H1 (cell line): ENCODE measurements around the gene CASZ1. TPM values are rescaled to one million over a fixed set of nuclear protein-coding genes. Genes with fewer than 3 reads are reported as not detected.
A peak's percentile ranks its signal among the peaks of the same experiment; 100 is the strongest.

Experiments
- CTCF ChIA-PET: fragments of 300-600 bp; sonication (Branson Sonifier 250); formaldehyde crosslinking; loops from one replicate; lab custom pipeline; 2021; ENCODE audit not compliant: partially characterized antibody; lab: Charles Lee
- POLR2A ChIA-PET: fragments of 300-600 bp; sonication (Branson Sonifier 250); formaldehyde crosslinking; loops from one replicate; lab custom pipeline; 2021; ENCODE audit warnings: inconsistent platforms; ENCODE audit not compliant: partially characterized antibody; lab: Charles Lee
- DNase-seq, 2 experiments: peaks; one replicate each; pipeline versions ENCODE4 v3.0.0 to v3.0.0-alpha.2; 2010 to 2022; ENCODE audit warnings: low spot score in 2 of 2, low read depth in 1 of 2, mixed read lengths in 1 of 2
- FAIRE-seq: peaks from 2 replicates; lab custom pipeline; 2011; peaks lifted over from hg19 to GRCh38; lab: Jason Lieb, UNC
- H2AFZ ChIP-seq: 2 replicates; pipeline ENCODE4 v1.8.1; 2012; ENCODE audit warnings: low read length, inconsistent platforms
- H2AK5ac ChIP-seq: 2 replicates; pipeline ENCODE4 v1.6.1; 2013; ENCODE audit warnings: low read depth, low read length
- H2BK120ac ChIP-seq: replicated peaks from 2 replicates; pipeline ENCODE3; 2013; ENCODE audit warnings: low read depth, low read length, inconsistent platforms
- H2BK12ac ChIP-seq: 2 replicates; pipeline ENCODE4 v1.6.1; 2013; ENCODE audit warnings: low read depth, low read length
- H2BK15ac ChIP-seq: 2 replicates; pipeline ENCODE4 v1.6.1; 2013; ENCODE audit warnings: low read length
- H2BK20ac ChIP-seq: 2 replicates; pipeline ENCODE4 v1.6.1; 2013; ENCODE audit warnings: low read length
- H2BK5ac ChIP-seq: 2 replicates; pipeline ENCODE4 v1.6.1; 2013; ENCODE audit warnings: low read depth, low read length
- H3K14ac ChIP-seq: 2 replicates; pipeline ENCODE4 v1.6.1; 2013; ENCODE audit warnings: inconsistent platforms; ENCODE audit not compliant: insufficient read length
- H3K18ac ChIP-seq: 2 replicates; pipeline ENCODE4 v1.6.1; 2013; ENCODE audit warnings: low read length; ENCODE audit errors: extremely low read depth
- H3K23ac ChIP-seq: 2 replicates; pipeline ENCODE4 v1.6.1; 2013; ENCODE audit warnings: inconsistent platforms; ENCODE audit not compliant: insufficient read length
- H3K23me2 ChIP-seq: 2 replicates; pipeline ENCODE4 v1.6.1; 2013; ENCODE audit warnings: low read depth, low read length
- H3K27ac ChIP-seq: 2 replicates; pipeline ENCODE4 v1.6.1; 2011; ENCODE audit warnings: low read depth, low read length, inconsistent platforms
- H3K27me3 ChIP-seq, 4 experiments: replicated peaks in 1 of 4; 1 replicate in 1 of 4; 2 replicates in 3 of 4; pipeline versions ENCODE4 v1.6.1 to v1.8.1; 2011 to 2013; ENCODE audit warnings: low read length in 3 of 4, mild to moderate bottlenecking in 3 of 4, inconsistent platforms in 2 of 4, mixed read lengths in 2 of 4, moderate library complexity in 1 of 4; ENCODE audit not compliant: control insufficient read depth in 3 of 4, insufficient read depth in 3 of 4; ENCODE audit errors: extremely low read depth in 1 of 4
- H3K36me3 ChIP-seq, 4 experiments: 2 replicates each; pipeline versions ENCODE4 v1.6.1 to v1.8.1; 2011 to 2013; ENCODE audit warnings: mild to moderate bottlenecking in 4 of 4, low read length in 3 of 4, moderate library complexity in 2 of 4, control low read depth in 1 of 4, inconsistent platforms in 1 of 4; ENCODE audit not compliant: insufficient read depth in 4 of 4, control insufficient read depth in 2 of 4
- H3K4ac ChIP-seq: replicated peaks from 2 replicates; pipeline ENCODE3; 2013; ENCODE audit warnings: low read length, low read depth, mixed read lengths, inconsistent platforms; ENCODE audit not compliant: insufficient read length
- H3K4me1 ChIP-seq, 4 experiments: replicated peaks in 1 of 4; 1 replicate in 1 of 4; 2 replicates in 3 of 4; pipeline versions ENCODE4 v1.6.1 to v1.8.1; 2011 to 2013; ENCODE audit warnings: low read length in 3 of 4, inconsistent platforms in 2 of 4, mixed read lengths in 1 of 4; ENCODE audit not compliant: insufficient read depth in 4 of 4, control insufficient read depth in 3 of 4
- H3K4me2 ChIP-seq, 2 experiments: 2 replicates each; pipeline versions ENCODE4 v1.6.1 to v1.8.1; 2011 to 2013; ENCODE audit warnings: low read depth in 2 of 2, low read length in 2 of 2, control low read depth in 1 of 2, inconsistent platforms in 1 of 2, mild to moderate bottlenecking in 1 of 2; ENCODE audit not compliant: insufficient read depth in 1 of 2
- H3K4me3 ChIP-seq, 4 experiments: fragments of 200-600, 300-600 bp in 1 of 4; sonication (generic), shearing (Covaris generic), sonication (Bioruptor Twin) in 1 of 4; 2 replicates each; pipeline versions ENCODE4 v1.5.1 to v1.8.1; 2011 to 2016; ENCODE audit warnings: low read length in 4 of 4, low read depth in 3 of 4, control low read depth in 2 of 4, inconsistent platforms in 2 of 4, mild to moderate bottlenecking in 2 of 4, mixed read lengths in 1 of 4, moderate library complexity in 1 of 4; ENCODE audit not compliant: insufficient read depth in 2 of 4; ENCODE audit errors: extremely low read depth in 1 of 4
- H3K56ac ChIP-seq: replicated peaks from 2 replicates; pipeline ENCODE3; 2013; ENCODE audit warnings: low read depth, mild to moderate bottlenecking, mixed read lengths, low read length, inconsistent platforms; ENCODE audit not compliant: insufficient read length
- H3K79me1 ChIP-seq: 2 replicates; pipeline ENCODE4 v1.6.1; 2013; ENCODE audit warnings: low read depth, low read length, control low read depth
- H3K79me2 ChIP-seq, 2 experiments: 2 replicates each; pipeline versions ENCODE4 v1.6.1 to v1.8.1; 2012 to 2013; ENCODE audit warnings: low read length in 2 of 2, mild to moderate bottlenecking in 2 of 2, inconsistent platforms in 1 of 2; ENCODE audit not compliant: insufficient read depth in 2 of 2, control insufficient read depth in 1 of 2
- H3K9ac ChIP-seq, 4 experiments: replicated peaks in 1 of 4; 1 replicate in 1 of 4; 2 replicates in 3 of 4; pipeline versions ENCODE4 v1.6.1 to v1.8.1; 2011 to 2013; ENCODE audit warnings: low read depth in 3 of 4, low read length in 3 of 4, control low read depth in 2 of 4, mild to moderate bottlenecking in 2 of 4, moderate library complexity in 2 of 4, inconsistent platforms in 1 of 4; ENCODE audit errors: extremely low read depth in 1 of 4
- H3K9me3 ChIP-seq, 2 experiments: 2 replicates each; pipeline versions ENCODE4 v1.6.1 to v1.8.1; 2012 to 2013; ENCODE audit warnings: mild to moderate bottlenecking in 2 of 2, moderate library complexity in 2 of 2, control low read depth in 1 of 2, inconsistent platforms in 1 of 2, low read depth in 1 of 2, low read length in 1 of 2, mixed read lengths in 1 of 2; ENCODE audit not compliant: insufficient read depth in 2 of 2
- H4K20me1 ChIP-seq, 2 experiments: replicated peaks in 1 of 2; 2 replicates each; pipeline versions ENCODE3 to v1.8.1; 2011 to 2013; ENCODE audit warnings: inconsistent platforms in 2 of 2, low read length in 2 of 2, mild to moderate bottlenecking in 1 of 2; ENCODE audit not compliant: insufficient read depth in 2 of 2, control insufficient read depth in 1 of 2
- H4K5ac ChIP-seq: 2 replicates; pipeline ENCODE4 v1.6.1; 2013; ENCODE audit warnings: low read length, low read depth, mixed read lengths, inconsistent platforms; ENCODE audit not compliant: insufficient read length
- H4K8ac ChIP-seq: 2 replicates; pipeline ENCODE4 v1.8.0; 2013; ENCODE audit warnings: mild to moderate bottlenecking, moderate library complexity, low read length, inconsistent platforms; ENCODE audit not compliant: insufficient read depth; ENCODE audit errors: extremely low read depth
- H4K91ac ChIP-seq: replicated peaks from 2 replicates; pipeline ENCODE3; 2013; ENCODE audit warnings: low read length, mixed read lengths, inconsistent platforms; ENCODE audit not compliant: insufficient read length
- GABPA ChIP-seq: IDR thresholded peaks from 2 replicates; pipeline ENCODE4 v1.6.1; 2011; ENCODE audit warnings: mild to moderate bottlenecking, low read length, moderate library complexity, borderline replicate concordance; ENCODE audit not compliant: insufficient read depth
- KDM4A ChIP-seq: IDR thresholded peaks from one replicate; pipeline ENCODE4 v1.7.1; 2012; ENCODE audit warnings: low read depth, mild to moderate bottlenecking, moderate library complexity, low read length, inconsistent platforms; ENCODE audit not compliant: severe bottlenecking
- RNF2 ChIP-seq: fragments of 200-900, 300-1000 bp; sonication (generic); IDR thresholded peaks from 2 replicates; pipeline ENCODE4 v1.7.1; 2016; ENCODE audit warnings: borderline replicate concordance, low read depth, mild to moderate bottlenecking, antibody characterized with exemption, low read length; ENCODE audit not compliant: poor library complexity, severe bottlenecking; ENCODE audit errors: missing control alignments
- SUZ12 ChIP-seq: fragments of 200-600 bp; sonication (generic); IDR thresholded peaks from 2 replicates; pipeline ENCODE4 v1.6.1; 2012; ENCODE audit warnings: mild to moderate bottlenecking, inconsistent platforms, low read length, moderate library complexity, mixed read lengths
- WGBS, 2 experiments: shearing (Covaris generic) in 1 of 2; methylation state at CpG; one replicate each; pipeline versions ENCODE4 v1.1.6 to v1.1.7; 2013 to 2015; ENCODE audit warnings: low lambda C conversion rate in 2 of 2, mixed read lengths in 2 of 2, inconsistent platforms in 1 of 2, low coverage in 1 of 2, missing lambda C conversion rate in 1 of 2; ENCODE audit not compliant: insufficient replicate concordance in 2 of 2, insufficient coverage in 1 of 2, insufficient read length in 1 of 2; ENCODE audit errors: extremely low coverage in 1 of 2, missing lambda C conversion rate in 1 of 2; 5-methylcytosine and 5-hydroxymethylcytosine counted together
- polyA plus RNA-seq, 7 experiments: library from polyadenylated mRNA; depleted of rRNA in 3 of 7; stranded (reverse) in 5 of 7; unstranded in 2 of 7; fragments of >200 nt in 5 of 7; fragments of 200-250 nt in 2 of 7; gene quantifications; 1 replicate in 5 of 7; 2 replicates in 1 of 7; 4 replicates in 1 of 7; pipeline versions ENCODE4 v1.2.1 to v1.2.3, GENCODE V29; 2011 to 2013; ENCODE audit warnings: missing spikeins in 2 of 7, mixed read lengths in 2 of 7
- total RNA-seq: library from RNA; stranded (reverse); fragmentation: NEBNext Ultra II Directional; extraction: Animal tissue kit (Norgen Biotek cat#: 25700); gene quantifications from 2 replicates; pipeline ENCODE4 v1.2.1, GENCODE V29; 2021

Gene CASZ1
- total and polyA plus RNA-seq, 2 of the 8 experiments (the other 6 are each of a cell fraction or from before 2014, with no cell fraction given): 4.4 to 7.7 TPM

DNA sequence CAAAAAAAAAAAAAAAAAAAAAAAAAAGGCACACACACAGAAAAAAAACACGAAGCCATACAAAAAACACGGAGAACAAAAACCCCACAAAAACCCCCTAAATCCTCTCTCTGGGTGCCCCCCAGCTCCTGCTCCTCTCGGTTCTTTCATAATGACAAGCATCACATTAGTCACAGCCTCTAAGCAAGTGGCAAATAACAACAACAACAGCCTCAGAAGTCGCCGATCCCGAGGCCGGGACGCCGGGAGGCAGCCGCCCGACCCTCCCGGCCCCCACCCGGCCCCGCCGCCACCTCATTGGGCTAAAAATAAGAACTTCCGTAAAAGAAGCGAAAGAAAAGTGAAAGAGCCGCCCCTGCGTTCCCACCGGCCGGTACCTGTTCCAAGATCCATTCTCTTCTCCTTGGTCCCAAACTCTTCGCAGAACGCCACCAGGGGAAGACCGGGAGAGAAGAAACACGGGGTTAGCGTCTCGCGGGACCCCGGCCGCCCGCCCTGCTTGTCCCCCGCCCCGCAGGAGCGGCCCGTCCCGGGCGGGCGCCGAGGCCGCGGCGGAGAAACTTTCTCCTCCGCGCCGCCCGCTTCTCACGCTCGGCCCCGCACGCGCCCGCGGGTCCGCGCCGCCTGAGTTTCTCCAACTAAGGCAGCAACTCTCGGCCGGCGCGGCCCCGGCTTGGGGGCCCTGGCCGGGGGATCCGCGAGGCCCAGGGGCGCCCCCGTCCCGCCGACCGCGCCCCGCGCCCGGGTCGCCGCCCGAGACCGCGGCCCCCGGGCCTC is 102.8 kb downstream of the CASZ1 start:
- FAIRE-seq (no peak), DNase-seq (peak in 1 of 2 experiments; percentile 59)
- H4K8ac ChIP-seq: no peak overlapping the region
- H3K18ac ChIP-seq: no peak overlapping the region; the same call in 1 of the 2 replicates
- TF ChIP-seq RNF2: no peak
- peak; percentile 2; the same call in 1 of the 2 replicates for TF ChIP-seq SUZ12
- TF ChIP-seq GABPA: no peak
- peak; percentile 36 for TF ChIP-seq KDM4A
- H3K9me3 ChIP-seq: no peaks in the 10 kb centered on the region
- peaks cover 0 to 7% (median 4%) of the 10 kb centered on the region in 4 experiments; a peak in 5 of 7 replicates for H3K4me1 ChIP-seq
- H3K56ac ChIP-seq: no peak overlapping the region
- no peak overlapping the region for H3K4ac ChIP-seq
- no peak overlapping the region for H3K14ac ChIP-seq
- H2AK5ac ChIP-seq: no peak overlapping the region
- no peak overlapping the region for H2BK5ac ChIP-seq
- H2AFZ ChIP-seq: no peak overlapping the region
- H3K23me2 ChIP-seq: peaks cover 4% of the 10 kb centered on the region; the same call in 1 of the 2 replicates
- H3K9ac ChIP-seq: no peak overlapping the region
- ChIA-PET POLR2A (interaction anchor here (0.9 kb wide), 1 partner anchor 15 kb away, joined by 3 read pairs; no protein-coding TSS in a partner anchor), CTCF (interaction anchor here (0.9 to 3.7 kb wide), 6 partner anchors 8 to 184 kb away, joined by 3 to 20 read pairs (median 4); no protein-coding TSS in a partner anchor)
- H3K4me3 ChIP-seq: peak overlapping the region; percentile 49 to 82 (median 60)
- H2BK15ac ChIP-seq: no peak overlapping the region
- H3K27ac ChIP-seq: no peak overlapping the region
- H2BK120ac ChIP-seq: no peak overlapping the region
- peaks cover 2% of the 10 kb centered on the region; the same call in 1 of the 2 replicates for H3K79me1 ChIP-seq
- H3K36me3 ChIP-seq: no peaks in the 10 kb centered on the region
- H3K79me2 ChIP-seq: no peaks in the 10 kb centered on the region
- H4K5ac ChIP-seq: no peak overlapping the region
- WGBS, 2 experiments: 1% methylated on average over 12 of the region's 79 CpGs; no CpG with 5 or more reads in 1 of the 2 experiments
- H4K20me1 ChIP-seq: peaks cover 0 to 4% of the 10 kb centered on the region in 2 experiments
- H3K23ac ChIP-seq: no peak overlapping the region
- H3K27me3 ChIP-seq: peaks cover 0 to 5% (median 2%) of the 10 kb centered on the region in 4 experiments; a peak in 2 of 7 replicates
- H2BK20ac ChIP-seq: no peak overlapping the region
- H4K91ac ChIP-seq: no peak overlapping the region
- no peak overlapping the region for H2BK12ac ChIP-seq
- H3K4me2 ChIP-seq: peak overlapping the region; percentile 69 to 87
